Immature natural killer cell (primary cell): ENCODE results near the gene ACVR1B. TPM values are rescaled to one million over a fixed set of nuclear protein-coding genes. Genes with fewer than 3 reads are reported as not detected.

Source experiments
- DNase-seq, 3 donors: peaks; one replicate each; pipeline ENCODE4 v3.0.0; 2022; ENCODE audit warnings: mixed read lengths in 1 of 3
- H3K27ac Mint-ChIP-seq, 6 donors: one replicate each; pipeline ENCODE4 v1.8.0; 2020; ENCODE audit warnings: mixed read lengths in 6 of 6, mild to moderate bottlenecking in 5 of 6, inconsistent platforms in 4 of 6, moderate library complexity in 3 of 6
- H3K27me3 Mint-ChIP-seq, 3 donors: one replicate each; pipeline ENCODE4 v1.8.0; 2020 to 2021; ENCODE audit warnings: low read depth in 3 of 3, mild to moderate bottlenecking in 3 of 3, mixed read lengths in 3 of 3, moderate library complexity in 3 of 3, inconsistent platforms in 1 of 3
- H3K36me3 Mint-ChIP-seq, 3 donors: one replicate each; pipeline ENCODE4 v1.8.0; 2020; ENCODE audit warnings: mixed read lengths in 3 of 3, inconsistent platforms in 2 of 3, mild to moderate bottlenecking in 2 of 3
- H3K4me1 Mint-ChIP-seq, 2 donors: one replicate each; pipeline ENCODE4 v1.8.0; 2020; ENCODE audit warnings: inconsistent platforms in 2 of 2, mild to moderate bottlenecking in 2 of 2, mixed read lengths in 2 of 2, moderate library complexity in 1 of 2
- H3K4me3 Mint-ChIP-seq, 5 donors: one replicate each; pipeline ENCODE4 v1.8.0; 2020; ENCODE audit warnings: mild to moderate bottlenecking in 5 of 5, mixed read lengths in 5 of 5, inconsistent platforms in 3 of 5, moderate library complexity in 3 of 5
- H3K9me3 Mint-ChIP-seq, 6 donors: one replicate each; pipeline ENCODE4 v1.8.0; 2020; ENCODE audit warnings: mild to moderate bottlenecking in 6 of 6, mixed read lengths in 6 of 6, inconsistent platforms in 4 of 6, moderate library complexity in 3 of 6
- polyA plus RNA-seq, 3 donors: library from polyadenylated mRNA; unstranded; fragments of 300-500 nt; fragmentation: Illumina TruSeq; gene quantifications; one replicate each; pipeline ENCODE4 v1.2.3, GENCODE V29; 2021

The ACVR1B gene
- polyA plus RNA-seq, 3 donors from 2014 or later, result 0.52 to 1.4 TPM; not detected in 1

DNA sequence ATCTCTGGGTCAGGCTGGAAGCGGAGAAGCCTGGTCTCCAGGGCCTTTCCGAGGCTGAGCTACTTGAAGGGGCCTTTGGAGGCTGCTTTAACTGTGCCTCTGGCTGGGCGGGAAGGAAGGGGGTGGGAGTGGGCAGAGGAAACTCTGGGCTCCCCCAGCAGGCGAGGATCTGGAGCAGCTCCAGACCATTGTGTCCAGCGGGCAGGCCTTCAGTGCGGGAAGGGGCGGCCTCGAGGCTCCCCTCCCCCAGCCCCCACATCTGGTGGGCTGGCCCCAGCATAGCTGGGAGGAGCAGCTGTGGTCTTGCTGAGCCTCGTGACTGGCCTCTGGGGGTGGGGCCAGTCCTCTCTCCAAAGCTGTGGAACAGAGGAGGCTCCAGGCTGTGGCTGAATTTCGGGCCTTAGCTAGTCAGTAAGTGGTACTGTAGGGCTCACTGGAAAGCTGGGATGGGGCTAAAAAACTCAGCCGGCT lies 58.7 kb downstream of the ACVR1B start:
- peaks cover 19 to 25% of the 10 kb centered on the region in 2 donors for H3K4me1 Mint-ChIP-seq
- DNase-seq, result peak in 2 of 3 donors; percentile 19 to 27
- H3K9me3 Mint-ChIP-seq, result no peaks in the 10 kb centered on the region
- peak overlapping the region in 1 of 5 donors; percentile 5 for H3K4me3 Mint-ChIP-seq
- peak overlapping the region in 1 of 6 donors; percentile 90 for H3K27ac Mint-ChIP-seq
- H3K27me3 Mint-ChIP-seq, result peaks cover 16 to 57% (median 47%) of the 10 kb centered on the region in 3 donors
- H3K36me3 Mint-ChIP-seq, result no peaks in the 10 kb centered on the region

DNA sequence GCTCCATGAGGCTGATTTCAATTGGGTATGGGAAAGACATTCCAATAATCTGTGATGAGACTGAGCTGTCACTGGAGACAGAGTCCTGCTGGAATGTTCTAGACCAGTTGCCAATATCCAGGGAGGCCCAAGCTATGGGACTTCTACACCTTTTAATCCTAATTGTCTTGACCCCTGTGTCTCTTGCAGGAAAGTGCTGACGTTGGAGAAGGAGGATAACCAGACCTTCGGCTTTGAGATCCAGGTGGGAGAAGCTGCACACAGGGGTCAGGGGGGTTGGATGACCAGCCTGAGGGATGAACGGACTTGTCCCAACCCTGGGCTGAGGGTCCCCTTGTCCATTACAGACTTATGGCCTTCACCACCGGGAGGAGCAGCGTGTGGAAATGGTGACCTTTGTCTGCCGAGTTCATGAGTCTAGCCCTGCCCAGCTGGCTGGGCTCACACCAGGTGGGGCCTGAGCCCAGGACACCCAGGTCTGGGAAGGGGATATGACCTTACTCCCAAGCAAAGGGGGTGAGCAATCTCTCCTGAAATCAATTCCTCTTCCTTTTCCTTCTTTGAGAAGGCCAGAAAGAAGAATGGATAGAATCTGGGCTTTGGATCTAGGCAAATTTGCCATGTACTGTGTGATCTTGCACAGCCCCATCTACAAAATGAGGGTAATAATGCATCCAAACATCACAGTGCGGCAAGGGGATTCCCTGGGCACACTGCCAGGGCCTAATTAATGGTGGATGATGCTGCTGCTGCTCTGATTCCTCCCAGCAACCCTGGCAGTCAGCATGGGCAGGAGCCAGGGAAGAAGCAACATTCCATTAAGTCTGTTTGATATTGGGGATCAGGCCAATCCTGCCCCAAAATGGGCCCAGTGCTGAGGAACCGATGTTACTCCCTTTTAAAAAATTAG lies 59.4 kb downstream of the ACVR1B start:
- H3K9me3 Mint-ChIP-seq, result no peaks in the 10 kb centered on the region
- H3K4me1 Mint-ChIP-seq, result peaks cover 11 to 17% of the 10 kb centered on the region in 2 donors
- no peak overlapping the region for H3K4me3 Mint-ChIP-seq
- H3K27ac Mint-ChIP-seq, result peak overlapping the region in 4 of 6 donors; percentile 11 to 51 (median 33)
- H3K27me3 Mint-ChIP-seq, result peaks cover 15 to 54% (median 50%) of the 10 kb centered on the region in 3 donors
- DNase-seq, result peak in 2 of 3 donors; percentile 18 to 19
- H3K36me3 Mint-ChIP-seq, result no peaks in the 10 kb centered on the region

DNA sequence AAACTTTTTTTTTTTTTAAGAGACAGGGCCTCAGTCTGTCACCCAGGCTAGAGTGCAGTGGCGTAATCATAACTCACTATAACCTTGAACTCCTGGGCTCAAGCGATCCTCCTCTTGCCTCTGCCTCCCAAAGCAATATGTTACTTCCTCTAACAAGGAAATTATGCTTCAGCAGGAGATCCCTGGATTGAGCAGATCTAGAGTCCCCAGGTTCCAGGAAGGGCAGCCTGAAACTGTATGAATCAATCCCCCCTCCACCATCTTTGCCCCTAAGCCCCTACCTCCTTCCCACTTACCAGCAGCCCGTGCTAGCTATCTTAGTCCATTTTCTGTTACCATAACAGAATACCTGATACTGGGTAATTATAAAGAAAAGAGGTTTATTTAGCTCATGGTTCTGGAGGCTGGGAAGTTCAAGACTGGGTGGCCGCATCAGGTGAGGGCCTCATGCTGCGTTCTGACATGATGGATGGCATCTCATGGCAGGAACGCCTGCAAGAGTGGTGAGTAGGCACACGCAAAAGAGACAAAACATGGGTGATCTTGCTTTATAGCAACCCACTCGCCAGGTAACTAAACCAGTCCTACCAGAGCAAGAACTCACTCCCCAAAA lies 60.2 kb downstream of the ACVR1B start:
- Mint-ChIP-seq H3K36me3 (no peaks in the 10 kb centered on the region), H3K27ac (peak overlapping the region in 2 of 6 donors; percentile 14 to 58), H3K27me3 (peaks cover 13 to 56% (median 53%) of the 10 kb centered on the region in 3 donors), H3K9me3 (no peaks in the 10 kb centered on the region), H3K4me1 (peaks cover 6 to 10% of the 10 kb centered on the region in 2 donors), H3K4me3 (no peak overlapping the region)
- DNase-seq, result peak in 1 of 3 donors; percentile 18

DNA sequence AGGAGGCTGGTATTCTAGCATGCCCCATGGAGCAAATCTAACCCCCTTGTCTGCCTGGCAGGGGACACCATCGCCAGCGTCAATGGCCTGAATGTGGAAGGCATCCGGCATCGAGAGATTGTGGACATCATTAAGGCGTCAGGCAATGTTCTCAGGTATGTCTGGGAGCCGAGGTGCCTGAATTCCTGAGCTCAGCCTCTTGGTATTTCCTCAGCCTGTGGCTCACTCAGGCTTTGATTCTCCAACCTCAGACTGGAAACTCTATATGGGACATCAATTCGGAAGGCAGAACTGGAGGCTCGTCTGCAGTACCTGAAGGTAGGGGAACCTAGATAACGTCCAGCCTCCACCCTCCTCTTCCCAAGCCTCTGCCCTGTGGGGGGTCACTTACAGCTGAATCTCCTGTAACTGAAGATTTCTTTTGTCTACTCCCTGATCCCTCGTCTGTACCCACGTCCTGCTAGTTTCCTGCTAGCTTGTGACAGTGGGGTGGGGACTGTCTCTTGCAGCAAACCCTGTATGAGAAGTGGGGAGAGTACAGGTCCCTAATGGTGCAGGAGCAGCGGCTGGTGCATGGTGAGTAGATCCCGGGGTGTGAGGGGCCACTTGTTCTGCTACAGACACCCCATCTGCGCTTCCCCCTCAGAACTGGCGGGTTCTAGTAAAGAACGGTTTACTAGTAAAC lies 62.3 kb downstream of the ACVR1B start:
- no peaks in the 10 kb centered on the region for H3K9me3 Mint-ChIP-seq
- H3K36me3 Mint-ChIP-seq, result no peaks in the 10 kb centered on the region
- DNase-seq, result peak in 2 of 3 donors; percentile 23 to 32
- H3K4me3 Mint-ChIP-seq, result no peak overlapping the region
- H3K4me1 Mint-ChIP-seq, result no peaks in the 10 kb centered on the region
- peaks cover 12 to 46% (median 45%) of the 10 kb centered on the region in 3 donors for H3K27me3 Mint-ChIP-seq
- H3K27ac Mint-ChIP-seq, result peak overlapping the region in 2 of 6 donors; percentile 35 to 59

GRCh38 chr12:52014567-52015530 lies 63.4 kb downstream of the ACVR1B start:
- Mint-ChIP-seq H3K27ac (no peak overlapping the region), H3K4me3 (no peak overlapping the region), H3K27me3 (peaks cover 13 to 48% (median 47%) of the 10 kb centered on the region in 3 donors), H3K9me3 (no peaks in the 10 kb centered on the region), H3K4me1 (no peaks in the 10 kb centered on the region), H3K36me3 (no peaks in the 10 kb centered on the region)
- peak in 2 of 3 donors; percentile 17 to 29 for DNase-seq

GRCh38 chr12:52015532-52016041 lies 64.1 kb downstream of the ACVR1B start:
- Mint-ChIP-seq H3K9me3 (no peaks in the 10 kb centered on the region), H3K27me3 (peaks cover 18 to 48% (median 44%) of the 10 kb centered on the region in 3 donors), H3K4me3 (no peak overlapping the region), H3K4me1 (peaks cover 4 to 5% of the 10 kb centered on the region in 2 donors), H3K36me3 (no peaks in the 10 kb centered on the region), H3K27ac (peak overlapping the region in 1 of 6 donors; percentile 51)
- DNase-seq, result peak in 2 of 3 donors; percentile 30 to 33

GRCh38 chr12:52018433-52019112 lies 67.1 kb downstream of the ACVR1B start:
- no peaks in the 10 kb centered on the region for H3K36me3 Mint-ChIP-seq
- peaks cover 23 to 45% (median 36%) of the 10 kb centered on the region in 3 donors for H3K27me3 Mint-ChIP-seq
- peak in 2 of 3 donors; percentile 19 to 25 for DNase-seq
- no peaks in the 10 kb centered on the region for H3K9me3 Mint-ChIP-seq
- H3K4me3 Mint-ChIP-seq, result no peak overlapping the region
- no peak overlapping the region for H3K27ac Mint-ChIP-seq
- H3K4me1 Mint-ChIP-seq, result peaks cover 11 to 13% of the 10 kb centered on the region in 2 donors

DNA sequence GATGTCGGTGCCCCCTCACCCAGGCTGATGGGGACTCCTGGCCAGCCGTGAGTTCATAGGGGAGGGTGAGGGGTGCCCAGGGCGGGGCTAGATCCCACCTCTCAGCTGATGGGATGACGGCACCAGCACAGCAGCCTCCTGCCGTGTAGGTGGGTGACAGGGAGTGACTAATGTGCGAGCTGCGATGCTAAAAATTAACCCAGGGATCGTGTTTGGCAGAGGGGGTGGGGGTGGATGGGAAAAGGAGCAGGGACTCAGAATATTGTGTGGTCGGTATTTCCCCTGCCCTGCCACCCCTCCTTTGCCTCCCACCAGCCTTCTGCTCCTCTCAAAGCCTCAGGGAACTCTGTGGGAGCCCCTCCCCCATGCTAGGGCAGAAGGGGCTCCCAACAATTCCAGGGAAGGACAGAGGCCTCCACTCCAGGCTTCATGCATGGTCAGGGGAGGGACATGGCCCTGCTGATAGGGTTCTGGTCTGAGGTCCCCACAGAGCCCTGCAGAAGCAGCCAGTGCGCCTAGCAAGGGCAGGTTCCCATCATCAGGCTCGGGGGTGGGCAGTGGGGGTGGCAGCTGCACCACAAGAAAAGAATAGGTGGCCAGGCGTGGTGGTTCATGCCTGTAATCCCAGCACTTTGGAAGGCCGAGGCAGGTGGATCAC lies 67.7 kb downstream of the ACVR1B start:
- Mint-ChIP-seq H3K4me3 (no peak overlapping the region), H3K27ac (peak overlapping the region in 1 of 6 donors; percentile 40), H3K4me1 (peaks cover 16 to 18% of the 10 kb centered on the region in 2 donors), H3K36me3 (no peaks in the 10 kb centered on the region), H3K27me3 (peaks cover 17 to 42% (median 35%) of the 10 kb centered on the region in 3 donors), H3K9me3 (no peaks in the 10 kb centered on the region)
- peak in 2 of 3 donors; percentile 18 to 24 for DNase-seq

DNA sequence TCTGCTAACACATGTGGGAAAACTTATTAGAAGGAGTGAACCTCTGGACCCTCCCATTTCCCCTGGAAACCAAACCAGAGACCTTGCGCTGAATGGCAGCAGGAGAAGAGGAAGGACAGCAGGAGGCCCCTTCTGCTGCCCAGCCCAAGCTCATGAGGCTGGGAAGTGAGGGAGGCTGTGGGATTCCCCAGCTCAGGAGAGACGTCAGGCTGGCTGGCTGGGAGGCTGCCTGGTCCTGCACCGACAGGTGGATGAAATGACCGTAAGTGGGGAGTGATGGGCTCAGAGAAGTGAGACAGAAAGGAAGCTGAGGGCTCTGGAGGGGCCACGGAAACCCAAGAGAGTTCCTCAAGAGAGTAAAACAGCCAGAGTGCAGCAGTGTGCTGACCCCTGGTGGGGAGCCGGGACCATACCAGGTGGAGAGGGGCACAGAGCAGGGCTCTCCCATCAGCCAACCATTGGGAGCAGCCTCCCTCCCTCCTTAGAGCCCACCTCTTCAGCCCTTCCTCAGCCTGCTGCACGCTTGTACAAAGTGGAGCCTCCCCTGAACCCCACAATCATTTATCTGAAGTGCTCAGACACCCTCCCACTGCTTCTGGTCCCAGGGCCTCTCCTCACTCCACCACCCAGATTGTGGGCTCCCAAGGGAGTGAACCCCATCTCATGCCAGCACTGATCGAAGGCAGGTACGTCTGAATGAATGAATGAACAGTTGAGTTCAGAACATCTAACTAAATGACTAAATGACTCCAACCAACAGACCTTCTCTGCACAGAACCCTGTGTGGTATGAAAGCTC lies 69.2 kb downstream of the ACVR1B start:
- peak; percentile 55 to 63 (median 57) for DNase-seq
- Mint-ChIP-seq H3K27ac (peak overlapping the region in 5 of 6 donors; percentile 42 to 93 (median 74)), H3K36me3 (no peaks in the 10 kb centered on the region), H3K4me3 (peak overlapping the region in 3 of 5 donors; percentile 20 to 41 (median 31)), H3K4me1 (peaks cover 30 to 32% of the 10 kb centered on the region in 2 donors), H3K27me3 (peaks cover 21 to 38% (median 38%) of the 10 kb centered on the region in 3 donors), H3K9me3 (no peaks in the 10 kb centered on the region)

- peak overlapping the region; percentile 70 to 96 (median 80) for H3K4me3 Mint-ChIP-seq
- peaks cover 34 to 36% of the 10 kb centered on the region in 2 donors for H3K4me1 Mint-ChIP-seq
- peaks cover 16 to 23% (median 22%) of the 10 kb centered on the region in 3 donors for H3K27me3 Mint-ChIP-seq
- peak overlapping the region in 5 of 6 donors; percentile 75 to 93 (median 83) for H3K27ac Mint-ChIP-seq
- no peak for DNase-seq
- H3K36me3 Mint-ChIP-seq, result no peaks in the 10 kb centered on the region
- H3K9me3 Mint-ChIP-seq, result no peaks in the 10 kb centered on the region
Observed at GRCh38 chr12:52022841-52023181, 71.3 kb downstream of the ACVR1B start.
